Adrenal gland (tissue), 5 donors: ENCODE data around the gene GRM5.
"Not testable (repeated sequence)": the region's sequence is repeated elsewhere in the genome, so short reads cannot be mapped to it uniquely, and the experiment has no call there.

Source experiments
- CTCF ChIP-seq, 6 experiments: fragments of 450-650 bp in 4 of 6; fragments of 200-600 bp in 2 of 6; sonication (generic) in 1 of 6; IDR thresholded peaks; 1 replicate in 5 of 6; 2 replicates in 1 of 6; pipeline versions ENCODE4 v1.5.1 to v1.8.0; 2016 to 2021; ENCODE audit warnings: antibody characterized with exemption in 6 of 6, mild to moderate bottlenecking in 2 of 6, moderate library complexity in 1 of 6
- POLR2A ChIP-seq, 2 donors: fragments of 450-650 bp; IDR thresholded peaks; one replicate each; pipeline ENCODE4 v1.6.1; 2017; ENCODE audit warnings: antibody characterized with exemption in 2 of 2, mild to moderate bottlenecking in 2 of 2, moderate library complexity in 1 of 2
- donor health status: DM: no; HTN: no; CAD: no.

GRCh38 chr11:88929665-88930064 is 136.1 kb downstream of the GRM5 start:
- not testable (repeated sequence) for TF ChIP-seq CTCF, POLR2A (IDR thresholded peaks at IDR 0.05)
